CD4-positive, alpha-beta T cell (primary cell): ENCODE measurements around the gene NR2F1. TPM values are rescaled to one million over a fixed set of nuclear protein-coding genes. Genes with fewer than 3 reads are reported as not detected.

Experiments
- ATAC-seq: fragments of 200-7000 bp; cut with Tn5 transposase; one replicate; pipeline ENCODE4 v1.10.0; 2022; ENCODE audit warnings: mild to moderate bottlenecking; ENCODE audit not compliant: poor library complexity
- CTCF ChIA-PET: fragments of 350-600 bp; sonication (Branson Sonifier 250); formaldehyde crosslinking; loops from one replicate; lab custom pipeline; 2021; ENCODE audit warnings: antibody characterized with exemption, inconsistent platforms; lab: Charles Lee
- POLR2A ChIA-PET: fragments of 350-600 bp; sonication (Branson Sonifier 250); formaldehyde crosslinking; loops from one replicate; lab custom pipeline; 2021; ENCODE audit warnings: antibody characterized with exemption, inconsistent platforms; lab: Charles Lee
- DNase-seq, 14 experiments: peaks; one replicate each; pipeline ENCODE4 v3.0.0-alpha.2; 2013 to 2020; ENCODE audit warnings: mixed read lengths in 2 of 14
- H3K27ac ChIP-seq, 2 donors: one replicate each; pipeline versions ENCODE4 v1.5.1 to v1.7.0; 2013; ENCODE audit warnings: low read length in 2 of 2, low read depth in 1 of 2, mild to moderate bottlenecking in 1 of 2
- H3K27me3 ChIP-seq, 2 experiments: 1 replicate in 1 of 2; 2 replicates in 1 of 2; pipeline versions ENCODE4 v1.6.1 to v1.7.0; 2013; ENCODE audit warnings: low read length in 2 of 2, control low read depth in 1 of 2, mild to moderate bottlenecking in 1 of 2, moderate library complexity in 1 of 2; ENCODE audit not compliant: insufficient read depth in 2 of 2, control insufficient read depth in 1 of 2
- H3K36me3 ChIP-seq: one replicate; pipeline ENCODE4 v1.6.1; 2013; ENCODE audit warnings: low read length, control low read depth; ENCODE audit not compliant: insufficient read depth
- H3K4me1 ChIP-seq: one replicate; pipeline ENCODE4 v1.6.1; 2013; ENCODE audit warnings: low read length, control low read depth; ENCODE audit not compliant: insufficient read depth
- H3K4me3 ChIP-seq: one replicate; pipeline ENCODE4 v1.5.1; 2013; ENCODE audit warnings: mild to moderate bottlenecking, low read length, moderate library complexity
- H3K9me3 ChIP-seq, 2 experiments: 1 replicate in 1 of 2; 2 replicates in 1 of 2; pipeline versions ENCODE4 v1.6.1 to v1.7.0; 2013; ENCODE audit warnings: low read length in 2 of 2, mild to moderate bottlenecking in 2 of 2, control low read depth in 1 of 2, moderate library complexity in 1 of 2; ENCODE audit not compliant: control insufficient read depth in 1 of 2, insufficient read depth in 1 of 2
- H3K27ac Mint-ChIP-seq: one replicate; pipeline ENCODE4 v1.8.0; 2020; ENCODE audit warnings: mixed read lengths
- H3K27me3 Mint-ChIP-seq: one replicate; pipeline ENCODE4 v1.8.0; 2021; ENCODE audit warnings: mixed read lengths
- H3K36me3 Mint-ChIP-seq: one replicate; pipeline ENCODE4 v1.8.0; 2021; ENCODE audit warnings: low read depth, mixed read lengths
- H3K4me1 Mint-ChIP-seq: one replicate; pipeline ENCODE4 v1.8.0; 2021; ENCODE audit warnings: low read depth, mixed read lengths
- H3K4me3 Mint-ChIP-seq: one replicate; pipeline ENCODE4 v1.8.0; 2020; ENCODE audit warnings: mild to moderate bottlenecking, mixed read lengths
- H3K9me3 Mint-ChIP-seq: one replicate; pipeline ENCODE4 v1.8.0; 2020; ENCODE audit warnings: mixed read lengths
- CTCF ChIP-seq: fragments of 200-600 bp; IDR thresholded peaks from one replicate; pipeline ENCODE4 v1.8.0; 2022; ENCODE audit warnings: antibody characterized with exemption, mild to moderate bottlenecking
- intact Hi-C, 2 experiments: fragments of 100-400 bp; cut with DNase I in 1 of 2; cut with micrococcal nuclease in 1 of 2; formaldehyde crosslinking; loops; one replicate each; pipeline versions ENCODE4 v1.15.1 to v1.9.0; 2023 to 2025; cut with DNase I, micrococcal nuclease
- total RNA-seq, 174 experiments: library from RNA in 2 of 174; stranded (reverse) in 2 of 174; gene quantifications; one replicate each; pipeline ENCODE4 v1.2.3 and lab custom pipeline; 2021 to 2026

The NR2F1 gene
- total RNA-seq, 2 experiments from 2014 or later, result not detected

DNA sequence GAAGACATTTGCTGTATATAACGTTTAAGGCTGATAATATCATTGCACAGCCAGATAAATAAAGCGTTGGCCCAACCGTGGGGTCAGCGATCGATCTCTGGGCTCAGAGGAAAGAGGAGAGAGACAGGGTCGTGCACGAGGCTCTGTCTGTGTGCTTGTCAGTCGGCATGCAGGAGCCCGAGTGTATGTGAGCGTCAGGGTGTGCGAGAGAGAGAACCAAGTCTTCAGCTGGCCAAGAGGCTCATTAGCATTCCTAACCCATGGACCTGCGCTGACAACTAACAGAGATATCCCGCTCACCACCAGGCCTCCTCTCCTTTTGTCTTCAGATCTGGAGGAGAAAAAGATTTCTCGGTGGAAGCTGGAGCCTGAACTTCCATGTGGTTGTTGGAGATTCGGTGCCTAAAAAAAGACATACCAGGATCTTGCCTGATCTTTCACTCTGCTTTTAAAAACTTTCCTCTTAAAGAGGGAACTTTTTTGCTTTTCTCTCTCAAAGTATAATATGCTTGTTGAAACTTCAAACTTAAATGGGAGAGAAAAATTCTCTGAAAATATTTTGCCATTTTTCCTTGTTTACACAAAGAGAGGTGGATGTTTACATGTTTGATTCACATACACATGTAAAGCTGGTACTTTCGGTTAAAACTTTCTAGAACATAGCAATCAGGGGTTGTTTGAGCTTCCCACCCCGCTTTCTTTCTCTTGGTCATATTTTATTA lies 16.5 kb downstream of the NR2F1 start:
- DNase-seq, result no peak
- peaks cover 38% of the 10 kb centered on the region for H3K4me1 ChIP-seq
- peaks cover 18 to 55% of the 10 kb centered on the region in 2 experiments for H3K9me3 ChIP-seq
- Mint-ChIP-seq H3K27ac (no peak overlapping the region), H3K4me1 (peaks cover 15% of the 10 kb centered on the region), H3K27me3 (peaks cover 40% of the 10 kb centered on the region), H3K9me3 (peaks cover 3% of the 10 kb centered on the region), H3K36me3 (no peaks in the 10 kb centered on the region), H3K4me3 (no peak overlapping the region)
- no peak overlapping the region for H3K4me3 ChIP-seq
- ATAC-seq, result no peak
- H3K27me3 ChIP-seq, result peaks cover 94 to 100% of the 10 kb centered on the region in 2 experiments
- CTCF ChIA-PET, result interaction anchor here (0.6 kb wide), 1 partner anchor 168 kb away, joined by 4 read pairs; no protein-coding TSS in a partner anchor
- POLR2A ChIA-PET, result no interaction called here
- H3K27ac ChIP-seq, result no peak overlapping the region
- TF ChIP-seq CTCF, result no peak
- no peaks in the 10 kb centered on the region for H3K36me3 ChIP-seq
- intact Hi-C loops, result loop anchor here in 1 of 2 experiments (10.0 kb wide), 1 partner anchor 1015 kb away; the partner anchor contains the start of genes KIAA0825 and SLF1

DNA sequence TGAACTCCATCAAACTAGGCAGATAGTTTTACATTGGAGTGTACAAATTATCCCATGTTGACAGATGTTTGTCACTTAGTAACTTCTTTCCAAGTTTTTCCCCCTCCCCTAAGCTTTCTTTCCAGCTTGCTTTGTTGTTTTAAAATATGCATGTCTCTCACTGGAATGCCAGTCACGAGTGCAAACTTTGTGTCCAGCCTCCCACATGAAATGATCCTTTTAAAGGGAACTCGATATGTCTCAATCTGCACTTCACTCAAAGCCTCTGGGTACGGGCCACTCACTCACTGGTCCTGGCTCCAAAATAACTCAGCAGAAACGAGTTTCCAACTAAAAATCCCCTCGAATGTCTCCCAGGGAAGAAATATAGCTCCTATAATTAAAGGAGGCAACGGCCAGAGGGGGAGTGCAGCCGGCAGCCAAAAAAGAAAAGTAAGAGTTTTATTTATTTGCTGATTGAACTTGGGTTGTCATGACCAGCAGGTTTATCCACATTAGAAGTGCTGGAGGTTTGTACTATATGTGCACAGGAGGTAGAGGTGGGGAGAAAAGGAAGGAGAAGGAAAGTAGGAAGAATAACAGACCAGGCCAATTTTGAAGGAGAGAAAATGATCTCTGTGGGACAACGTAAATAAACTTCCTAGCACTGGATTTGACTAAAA lies 17.5 kb downstream of the NR2F1 start:
- intact Hi-C loops, result no loop called here
- Histone ChIP-seq H3K36me3 (no peaks in the 10 kb centered on the region), H3K4me3 (no peak overlapping the region), H3K27me3 (peaks cover 90 to 100% of the 10 kb centered on the region in 2 experiments), H3K4me1 (peaks cover 30% of the 10 kb centered on the region), H3K27ac (no peak overlapping the region), H3K9me3 (peaks cover 12 to 45% of the 10 kb centered on the region in 2 experiments)
- TF ChIP-seq CTCF, result no peak
- ATAC-seq (no peak), DNase-seq (no peak)
- H3K4me3 Mint-ChIP-seq, result no peak overlapping the region
- peaks cover 40% of the 10 kb centered on the region for H3K27me3 Mint-ChIP-seq
- no peak overlapping the region for H3K27ac Mint-ChIP-seq
- peaks cover 3% of the 10 kb centered on the region for H3K9me3 Mint-ChIP-seq
- ChIA-PET CTCF (no interaction called here), POLR2A (interaction anchor here (1.4 kb wide), 1 partner anchor 20 kb away, joined by 7 read pairs; no protein-coding TSS in a partner anchor)
- no peaks in the 10 kb centered on the region for H3K36me3 Mint-ChIP-seq
- H3K4me1 Mint-ChIP-seq, result peaks cover 16% of the 10 kb centered on the region

DNA sequence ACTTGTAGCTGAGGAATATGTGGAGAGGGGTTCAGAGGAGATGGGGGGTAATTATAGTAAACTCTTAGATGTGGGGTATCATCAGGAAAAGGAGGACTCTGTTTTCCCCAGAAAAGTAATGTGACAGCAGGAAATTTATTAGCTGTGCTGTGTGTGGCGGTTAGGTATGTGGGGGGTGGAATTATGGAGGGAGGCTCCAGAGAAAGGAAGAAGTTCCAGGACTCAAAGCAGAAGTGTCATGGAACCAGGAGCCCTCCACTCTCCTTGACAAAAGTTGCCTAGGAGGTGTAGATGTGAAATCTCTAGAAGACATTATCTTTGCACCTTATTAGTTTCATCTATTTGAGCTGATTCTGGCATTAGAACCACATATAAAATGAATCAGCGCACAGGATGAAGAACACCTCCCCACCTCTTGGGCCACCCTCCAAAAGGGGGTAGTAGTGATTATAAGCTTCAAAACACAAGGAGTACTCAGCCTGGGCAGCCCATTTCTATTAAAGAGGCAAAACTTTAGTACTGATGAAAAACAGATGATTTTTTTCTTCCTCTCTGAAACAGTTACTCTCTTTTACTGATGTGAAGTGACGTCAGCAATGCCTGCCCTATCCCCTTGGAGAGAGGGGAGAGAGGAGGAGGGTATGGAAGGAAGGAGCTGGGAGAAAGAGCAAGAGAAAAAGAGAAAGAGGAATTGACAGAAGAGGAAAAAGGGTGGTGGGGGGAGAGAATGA lies 18.2 kb downstream of the NR2F1 start:
- ChIA-PET CTCF (no interaction called here), POLR2A (interaction anchor here (1.4 kb wide), 1 partner anchor 19 kb away, joined by 7 read pairs; no protein-coding TSS in a partner anchor)
- Histone ChIP-seq H3K27ac (no peak overlapping the region), H3K27me3 (peaks cover 90 to 100% of the 10 kb centered on the region in 2 experiments), H3K36me3 (no peaks in the 10 kb centered on the region), H3K4me3 (no peak overlapping the region), H3K9me3 (peaks cover 11 to 38% of the 10 kb centered on the region in 2 experiments), H3K4me1 (peaks cover 23% of the 10 kb centered on the region)
- DNase-seq, result no peak
- H3K4me3 Mint-ChIP-seq, result no peak overlapping the region
- H3K36me3 Mint-ChIP-seq, result no peaks in the 10 kb centered on the region
- intact Hi-C loops, result no loop called here
- ATAC-seq, result no peak
- no peak for TF ChIP-seq CTCF
- H3K27ac Mint-ChIP-seq, result no peak overlapping the region
- H3K27me3 Mint-ChIP-seq, result peaks cover 40% of the 10 kb centered on the region
- peaks cover 10% of the 10 kb centered on the region for H3K4me1 Mint-ChIP-seq
- H3K9me3 Mint-ChIP-seq, result no peaks in the 10 kb centered on the region
